Amniotic stem cell (primary cell): Measurements from ENCODE around the gene CMYA5.
"Not testable (repeated sequence)": the region's sequence is repeated elsewhere in the genome, so short reads cannot be mapped to it uniquely, and the experiment has no call there.

Experiments used
- DNase-seq: peaks from one replicate; lab custom pipeline; 2025; lab: John Stamatoyannopoulos, UW

Gene CMYA5

GRCh38 chr5:79689541-79690466, at the start of gene CMYA5:
Gene CMYA5, plus strand, starts transcription at chr5:79689836. Its CDS starts 72 bp downstream, at chr5:79689908.
- DNase-seq, result no peak

GRCh38 chr5:79640571-79641055, 49.0 kb upstream of the CMYA5 start:
- no peak for DNase-seq

GRCh38 chr5:79641414-79641813, 48.2 kb upstream of the CMYA5 start:
- DNase-seq, result no peak

- no peak for DNase-seq
These were observed 47.4 kb upstream of the CMYA5 start for GRCh38 chr5:79642210-79642609.

- no peak for DNase-seq
These were observed 35.8 kb upstream of the CMYA5 start for GRCh38 chr5:79653843-79654242.

GRCh38 chr5:79663212-79663611, 26.4 kb upstream of the CMYA5 start:
- DNase-seq, result no peak

GRCh38 chr5:79666758-79667157, 22.9 kb upstream of the CMYA5 start:
- no peak for DNase-seq

GRCh38 chr5:79672392-79672791, 17.2 kb upstream of the CMYA5 start:
- DNase-seq, result no peak

GRCh38 chr5:79676354-79676753, 13.3 kb upstream of the CMYA5 start:
- DNase-seq, result not testable (repeated sequence)

GRCh38 chr5:79682102-79682501, 7.5 kb upstream of the CMYA5 start:
- not testable (repeated sequence) for DNase-seq

- no peak for DNase-seq
These were observed 4.9 kb upstream of the CMYA5 start for GRCh38 chr5:79684782-79685181.

- DNase-seq, result no peak
These were observed 4.0 kb upstream of the CMYA5 start for GRCh38 chr5:79685627-79686026.

- DNase-seq, result no peak
These were observed 2.8 kb upstream of the CMYA5 start for GRCh38 chr5:79686799-79687198.

GRCh38 chr5:79687889-79688288, 1.7 kb upstream of the CMYA5 start:
- no peak for DNase-seq

GRCh38 chr5:79691007-79691406, 1.4 kb downstream of the CMYA5 start:
- DNase-seq, result no peak

GRCh38 chr5:79692596-79692995, 3.0 kb downstream of the CMYA5 start:
- DNase-seq, result no peak

GRCh38 chr5:79694183-79694582, 4.5 kb downstream of the CMYA5 start:
- DNase-seq, result no peak

GRCh38 chr5:79694652-79695051, 5.0 kb downstream of the CMYA5 start:
- no peak for DNase-seq

GRCh38 chr5:79695526-79695925, 5.9 kb downstream of the CMYA5 start:
- no peak for DNase-seq

GRCh38 chr5:79697222-79698170, 7.9 kb downstream of the CMYA5 start:
- DNase-seq, result no peak

- DNase-seq, result no peak
These were observed 10.2 kb downstream of the CMYA5 start for GRCh38 chr5:79699763-79700400.
